GM23338 (cell line): Measurements from ENCODE around the gene WWP2. TPM values are rescaled to one million over a fixed set of nuclear protein-coding genes. Genes with fewer than 3 reads are reported as not detected.

Source experiments
- ATAC-seq: fragments of 200-7000 bp; cut with Tn5 transposase; 3 replicates; pipeline ENCODE4 v1.9.1; 2020
- DNase-seq: peaks from one replicate; pipeline ENCODE4 v3.0.0-alpha.2; 2015; ENCODE audit warnings: low spot score
- H2AFZ ChIP-seq: fragments of 200-600 bp; sonication (generic); 2 replicates; pipeline ENCODE4 v1.8.0; 2016; ENCODE audit warnings: antibody characterized with exemption, mild to moderate bottlenecking, moderate library complexity
- H3F3A ChIP-seq: fragments of 200-600 bp; sonication (generic); replicated peaks from 2 replicates; pipeline ENCODE4 v1.8.0; 2017; ENCODE audit warnings: antibody characterized with exemption, mixed run types, low read depth
- H3K27ac ChIP-seq: fragments of 200-600 bp; sonication (generic); 2 replicates; pipeline ENCODE4 v1.6.1; 2016; ENCODE audit warnings: low read depth
- H3K27me3 ChIP-seq: fragments of 200-600 bp; sonication (generic); 2 replicates; pipeline ENCODE4 v1.8.0; 2016; ENCODE audit warnings: mild to moderate bottlenecking, mixed run types, moderate library complexity; ENCODE audit not compliant: insufficient read depth
- H3K36me3 ChIP-seq: fragments of 200-600 bp; sonication (generic); 2 replicates; pipeline ENCODE4 v1.8.0; 2016; ENCODE audit warnings: mild to moderate bottlenecking; ENCODE audit not compliant: insufficient read depth
- H3K4me1 ChIP-seq: fragments of 200-600 bp; sonication (generic); 2 replicates; pipeline ENCODE4 v1.8.0; 2016; ENCODE audit warnings: mild to moderate bottlenecking, moderate library complexity; ENCODE audit not compliant: insufficient read depth
- H3K4me2 ChIP-seq: fragments of 200-600 bp; sonication (generic); 2 replicates; pipeline ENCODE4 v1.7.1; 2017; ENCODE audit warnings: mixed run types
- H3K4me3 ChIP-seq: fragments of 200-600 bp; sonication (generic); 2 replicates; pipeline ENCODE4 v1.6.1; 2016; ENCODE audit warnings: mixed run types
- H3K79me2 ChIP-seq: fragments of 200-600 bp; sonication (generic); replicated peaks from 2 replicates; pipeline ENCODE4 v1.8.0; 2017; ENCODE audit warnings: mild to moderate bottlenecking; ENCODE audit not compliant: insufficient read depth
- H3K9me2 ChIP-seq: fragments of 200-600 bp; sonication (generic); 2 replicates; pipeline ENCODE4 v1.8.0; 2017; ENCODE audit not compliant: insufficient read depth
- H4K20me1 ChIP-seq: fragments of 200-600 bp; sonication (generic); replicated peaks from 2 replicates; pipeline ENCODE4 v1.8.0; 2017; ENCODE audit warnings: mild to moderate bottlenecking; ENCODE audit not compliant: insufficient read depth
- H3K27ac Mint-ChIP-seq: 2 replicates; pipeline ENCODE4 v1.8.0; 2020; ENCODE audit warnings: inconsistent platforms, mild to moderate bottlenecking, moderate library complexity, mixed read lengths
- H3K27me3 Mint-ChIP-seq: 3 replicates; pipeline ENCODE4 v1.8.0; 2022; ENCODE audit warnings: low read depth, mild to moderate bottlenecking, moderate library complexity, mixed read lengths, inconsistent platforms; ENCODE audit not compliant: insufficient read depth, poor library complexity
- H3K36me3 Mint-ChIP-seq: 3 replicates; pipeline ENCODE4 v1.8.0; 2021; ENCODE audit warnings: low read depth, mild to moderate bottlenecking, inconsistent platforms, moderate library complexity, mixed read lengths
- H3K4me1 Mint-ChIP-seq: 3 replicates; pipeline ENCODE4 v1.8.0; 2020; ENCODE audit warnings: mild to moderate bottlenecking, inconsistent platforms, mixed read lengths
- H3K4me3 Mint-ChIP-seq: 3 replicates; pipeline ENCODE4 v1.8.0; 2021; ENCODE audit warnings: moderate library complexity, mild to moderate bottlenecking, inconsistent platforms, mixed read lengths
- H3K9me3 Mint-ChIP-seq: 3 replicates; pipeline ENCODE4 v1.8.0; 2020; ENCODE audit warnings: moderate library complexity, mild to moderate bottlenecking, inconsistent platforms, mixed read lengths
- CREB1 ChIP-seq: fragments of 250-450 bp; sonication (Bioruptor Pico); IDR thresholded peaks from 2 replicates; pipeline ENCODE4 v1.5.0; 2020; ENCODE audit warnings: low read depth, mild to moderate bottlenecking, moderate library complexity
- ETS1 ChIP-seq: IDR thresholded peaks from 2 replicates; pipeline ENCODE4 v1.6.1; 2016; ENCODE audit warnings: antibody characterized with exemption
- EZH2 ChIP-seq: fragments of 200-600 bp; sonication (generic); IDR thresholded peaks from one replicate; pipeline ENCODE4 v1.8.0; 2017; ENCODE audit warnings: antibody characterized with exemption, mild to moderate bottlenecking, low read depth; ENCODE audit not compliant: unreplicated experiment
- EZH2phosphoT487 ChIP-seq: fragments of 200-600 bp; sonication (generic); IDR thresholded peaks from one replicate; pipeline ENCODE4 v1.8.1; 2018; ENCODE audit warnings: antibody characterized with exemption; ENCODE audit not compliant: unreplicated experiment
- JUNB ChIP-seq: IDR thresholded peaks from one replicate; pipeline ENCODE4 v1.6.1; 2016; ENCODE audit warnings: antibody characterized with exemption; ENCODE audit not compliant: unreplicated experiment
- NANOG ChIP-seq: IDR thresholded peaks from 2 replicates; pipeline ENCODE4 v1.6.1; 2016; ENCODE audit warnings: antibody characterized with exemption, borderline replicate concordance
- POLR2AphosphoS5 ChIP-seq: IDR thresholded peaks from 2 replicates; pipeline ENCODE4 v1.6.1; 2016; ENCODE audit warnings: antibody characterized with exemption, low read depth
- REST ChIP-seq: IDR thresholded peaks from one replicate; pipeline ENCODE4 v1.6.1; 2018; ENCODE audit warnings: antibody characterized with exemption; ENCODE audit not compliant: unreplicated experiment
- STAT1 ChIP-seq: IDR thresholded peaks from one replicate; pipeline ENCODE4 v1.6.1; 2016; ENCODE audit warnings: antibody characterized with exemption; ENCODE audit not compliant: unreplicated experiment
- ZNF114 ChIP-seq: fragments of 250-450 bp; sonication (Bioruptor Pico); IDR thresholded peaks from 2 replicates; pipeline ENCODE4 v1.5.0; 2020; ENCODE audit warnings: mild to moderate bottlenecking, moderate library complexity
- ZNF331 ChIP-seq: fragments of 250-450 bp; sonication (Bioruptor Pico); IDR thresholded peaks from 2 replicates; pipeline ENCODE4 v1.5.0; 2020; ENCODE audit warnings: low read depth, mild to moderate bottlenecking, moderate library complexity
- ZNF462 ChIP-seq: fragments of 250-450 bp; sonication (Bioruptor Pico); IDR thresholded peaks from 2 replicates; pipeline ENCODE4 v1.5.0; 2020; ENCODE audit warnings: mild to moderate bottlenecking, moderate library complexity
- polyA plus RNA-seq: library from polyadenylated mRNA; unstranded; fragments of >200 nt; fragmentation: Nextera tagmentation; extraction: Ambion mirVana; gene quantifications from 2 replicates; pipeline ENCODE4 v1.2.1, GENCODE V29; 2016
- total RNA-seq: library from RNA; depleted of rRNA; stranded (reverse); fragments of >200 nt; shearing (Covaris generic); gene quantifications from 2 replicates; pipeline ENCODE4 v1.2.3, GENCODE V29; 2014
- TF ChIP-seq, protein P1 (sequence below), 2 experiments: fragments of 200-600 bp in 1 of 2; sonication (generic) in 1 of 2; conservative IDR thresholded peaks; 2 replicates each; pipeline versions ENCODE4 v1.5.1 to v1.6.1; 2016 to 2017; ENCODE audit warnings: antibody characterized with exemption in 2 of 2, low read depth in 2 of 2, mild to moderate bottlenecking in 2 of 2, moderate library complexity in 1 of 2

Gene WWP2
- total and polyA plus RNA-seq, 2 experiments from 2014 or later, result 12.3 to 35.5 TPM

DNA sequence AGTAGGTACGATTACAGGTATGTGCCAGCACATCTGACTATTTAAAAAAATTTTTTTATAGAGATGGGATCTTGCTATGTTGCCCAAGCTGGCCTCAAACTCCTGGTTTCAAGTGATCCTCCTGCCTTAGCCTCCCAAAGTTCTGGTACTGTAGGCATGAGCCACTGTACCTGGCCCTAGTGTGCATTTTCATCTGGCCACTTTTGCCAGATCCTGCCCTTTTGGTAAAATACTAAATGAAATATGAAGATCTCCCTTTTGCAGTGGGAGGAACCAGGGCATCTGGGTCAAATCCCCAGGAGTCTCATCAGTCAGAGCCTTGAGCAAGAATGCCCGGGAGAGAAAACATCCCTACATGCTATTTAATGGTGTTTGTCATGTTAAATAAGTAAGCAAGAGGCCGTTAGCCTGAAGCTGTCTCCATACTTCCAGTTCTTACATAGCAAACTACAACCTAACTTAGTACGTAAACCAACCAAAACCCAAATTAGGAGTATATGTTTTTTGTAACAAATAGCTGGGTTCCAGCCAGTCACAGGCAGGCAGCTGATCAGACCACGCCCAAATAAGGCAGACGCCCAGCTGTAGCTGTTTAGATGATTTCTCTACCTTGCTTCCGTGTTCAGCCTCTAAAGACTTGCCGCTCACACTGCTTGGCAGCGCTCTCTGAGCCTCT, 142.5 kb downstream of the WWP2 start:
- Mint-ChIP-seq H3K9me3 (no peaks in the 10 kb centered on the region; the same call in 2 of the 3 replicates), H3K4me3 (no peak overlapping the region), H3K27me3 (peaks cover 3% of the 10 kb centered on the region), H3K27ac (peak overlapping the region; percentile 76), H3K4me1 (peaks cover 13% of the 10 kb centered on the region), H3K36me3 (peaks cover 12% of the 10 kb centered on the region; the same call in 2 of the 3 replicates)
- H3K27ac ChIP-seq, result peak overlapping the region; percentile 39; the same call in 1 of the 2 replicates
- H4K20me1 ChIP-seq, result no peaks in the 10 kb centered on the region
- ATAC-seq (peak; percentile 90), DNase-seq (peak; percentile 81)
- H3K27me3 ChIP-seq, result no peaks in the 10 kb centered on the region
- H3K36me3 ChIP-seq, result no peaks in the 10 kb centered on the region
- H3K4me1 ChIP-seq, result peaks cover 6% of the 10 kb centered on the region; the same call in 1 of the 2 replicates
- no peak overlapping the region for H2AFZ ChIP-seq
- H3K4me3 ChIP-seq, result no peak overlapping the region
- TF ChIP-seq, protein P1, sequence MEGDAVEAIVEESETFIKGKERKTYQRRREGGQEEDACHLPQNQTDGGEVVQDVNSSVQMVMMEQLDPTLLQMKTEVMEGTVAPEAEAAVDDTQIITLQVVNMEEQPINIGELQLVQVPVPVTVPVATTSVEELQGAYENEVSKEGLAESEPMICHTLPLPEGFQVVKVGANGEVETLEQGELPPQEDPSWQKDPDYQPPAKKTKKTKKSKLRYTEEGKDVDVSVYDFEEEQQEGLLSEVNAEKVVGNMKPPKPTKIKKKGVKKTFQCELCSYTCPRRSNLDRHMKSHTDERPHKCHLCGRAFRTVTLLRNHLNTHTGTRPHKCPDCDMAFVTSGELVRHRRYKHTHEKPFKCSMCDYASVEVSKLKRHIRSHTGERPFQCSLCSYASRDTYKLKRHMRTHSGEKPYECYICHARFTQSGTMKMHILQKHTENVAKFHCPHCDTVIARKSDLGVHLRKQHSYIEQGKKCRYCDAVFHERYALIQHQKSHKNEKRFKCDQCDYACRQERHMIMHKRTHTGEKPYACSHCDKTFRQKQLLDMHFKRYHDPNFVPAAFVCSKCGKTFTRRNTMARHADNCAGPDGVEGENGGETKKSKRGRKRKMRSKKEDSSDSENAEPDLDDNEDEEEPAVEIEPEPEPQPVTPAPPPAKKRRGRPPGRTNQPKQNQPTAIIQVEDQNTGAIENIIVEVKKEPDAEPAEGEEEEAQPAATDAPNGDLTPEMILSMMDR (conservative IDR thresholded peaks at IDR 0.05; ENCODE audit: low read depth in 2 of 2), result no peak
- TF ChIP-seq NANOG (no peak), EZH2phosphoT487 (no peak), ZNF331 (CRISPR knock-in tag) (no peak), STAT1 (no peak), ZNF462 (CRISPR knock-in tag) (no peak), ZNF114 (CRISPR knock-in tag) (no peak), ETS1 (no peak), EZH2 (no peak), REST (no peak), POLR2AphosphoS5 (no peak), CREB1 (no peak), JUNB (no peak)
- H3F3A ChIP-seq, result 0 out of 2 replicates have a peak, but pooled peaks cover 2% of the 10 kb centered on the region
- 0 out of 2 replicates have a peak, but pooled peaks cover 7% of the 10 kb centered on the region for H3K9me2 ChIP-seq
- H3K79me2 ChIP-seq, result no peaks in the 10 kb centered on the region
- H3K4me2 ChIP-seq, result no peak overlapping the region
